Thyroid gland (tissue), 4 donors: ENCODE data around the gene FAM13B. TPM values are rescaled to one million over a fixed set of nuclear protein-coding genes. Genes with fewer than 3 reads are reported as not detected.
"Not testable (repeated sequence)": the region's sequence is repeated elsewhere in the genome, so short reads cannot be mapped to it uniquely, and the experiment has no call there.

Source experiments
- DNase-seq, 2 donors: peaks; one replicate each; pipeline ENCODE4 v3.0.0-alpha.2; 2019
- H3K27ac ChIP-seq, 3 donors: fragments of 200-600 bp; sonication (generic); 1 replicate in 2 of 3; 2 replicates in 1 of 3; pipeline ENCODE4 v1.5.1; 2016 to 2019; ENCODE audit warnings: mild to moderate bottlenecking in 1 of 3, moderate library complexity in 1 of 3
- H3K27me3 ChIP-seq: fragments of 200-600 bp; sonication (generic); one replicate; pipeline ENCODE4 v1.5.1; 2019
- H3K36me3 ChIP-seq, 2 donors: fragments of 200-600 bp; sonication (generic); one replicate each; pipeline ENCODE4 v1.5.1; 2016 to 2019
- H3K4me1 ChIP-seq, 2 donors: fragments of 200-600 bp; sonication (generic); one replicate each; pipeline ENCODE4 v1.5.1; 2017 to 2019
- H3K4me3 ChIP-seq, 3 donors: fragments of 200-600 bp; sonication (generic); replicated peaks in 1 of 3; 1 replicate in 2 of 3; 2 replicates in 1 of 3; pipeline ENCODE4 v1.5.1; 2016; ENCODE audit warnings: mild to moderate bottlenecking in 1 of 3
- H3K9me3 ChIP-seq: fragments of 200-600 bp; sonication (generic); one replicate; pipeline ENCODE4 v1.5.1; 2017
- CTCF ChIP-seq, 6 experiments: fragments of 200-600 bp in 3 of 6; fragments of 450-650 bp in 3 of 6; sonication (generic) in 3 of 6; IDR thresholded peaks; one replicate each; pipeline ENCODE4 v1.5.1; 2016 to 2019; ENCODE audit warnings: antibody characterized with exemption in 6 of 6, mild to moderate bottlenecking in 2 of 6, inconsistent platforms in 1 of 6, moderate library complexity in 1 of 6
- POLR2A ChIP-seq, 2 donors: fragments of 450-650 bp; IDR thresholded peaks; one replicate each; pipeline ENCODE4 v1.6.1; 2017; ENCODE audit warnings: antibody characterized with exemption in 2 of 2, mild to moderate bottlenecking in 2 of 2, moderate library complexity in 1 of 2
- WGBS, 2 donors: methylation state at CpG; one replicate each; pipeline ENCODE4 v1.1.5; 2017; 5-methylcytosine and 5-hydroxymethylcytosine counted together
- intact Hi-C: fragments of 100-400 bp; cut with DNase I; formaldehyde crosslinking; loops from one replicate; pipeline ENCODE4 v1.15.1; 2023
- total RNA-seq, 4 donors: library from RNA; depleted of rRNA; stranded (reverse); fragments of >200 nt; gene quantifications; one replicate each; pipeline ENCODE4 v1.2.3, GENCODE V29; 2016

FAM13B gene
- total RNA-seq: 10 to 100 TPM; 40.1 to 72.0 (median 49.5) TPM

- Histone ChIP-seq H3K9me3 (no peaks in the 10 kb centered on the region), H3K27me3 (no peaks in the 10 kb centered on the region), H3K36me3 (no peaks in the 10 kb centered on the region), H3K27ac (peak within 1 kb of the TSS; percentile 98 to 100 (median 100)), H3K4me1 (peaks cover 22 to 43% of the 10 kb centered on the region in 2 donors), H3K4me3 (peak within 1 kb of the TSS; percentile 97 to 99 (median 98))
- TF ChIP-seq CTCF (IDR thresholded peaks at IDR 0.05) (peak in 2 of 6 experiments; percentile 3 to 12), POLR2A (IDR thresholded peaks at IDR 0.05) (peak; percentile 32 to 78)
- 0 to 1% methylated on average over 13 to 23 of the region's 81 CpGs for WGBS, 2 donors
- intact Hi-C loops: loop anchor here (5.0 kb wide), 1 partner anchor 280 kb away; the partner anchor contains the start of gene HNRNPA0
- peak; percentile 75 to 80 for DNase-seq
Observed at GRCh38 chr5:138032572-138033385, at the start of gene FAM13B. TSS of gene FAM13B (minus strand) at chr5:138033079. CDS start at chr5:138019111, 13,968 bp downstream.

GRCh38 chr5:138082033-138082432 lies 49.2 kb upstream of the FAM13B start:
- Histone ChIP-seq H3K4me3 (no peak overlapping the region), H3K27ac (no peak overlapping the region), H3K27me3 (no peaks in the 10 kb centered on the region), H3K36me3 (no peaks in the 10 kb centered on the region), H3K4me1 (no peaks in the 10 kb centered on the region), H3K9me3 (no peaks in the 10 kb centered on the region)
- TF ChIP-seq POLR2A (IDR thresholded peaks at IDR 0.05) (no peak), CTCF (IDR thresholded peaks at IDR 0.05) (no peak)
- WGBS, 2 donors: 83 to 84% methylated on average over 4 of the region's 4 CpGs
- no peak for DNase-seq
- intact Hi-C loops: no loop called here

GRCh38 chr5:138078006-138078643 lies 45.2 kb upstream of the FAM13B start:
- 41 to 45% methylated on average over 1 of the region's 1 CpG for WGBS, 2 donors
- no peak overlapping the region for H3K27ac ChIP-seq
- no peak overlapping the region for H3K4me3 ChIP-seq
- H3K4me1 ChIP-seq: no peaks in the 10 kb centered on the region
- intact Hi-C loops: loop anchor here (5.0 kb wide), 1 partner anchor 54 kb away; no protein-coding TSS in a partner anchor
- H3K9me3 ChIP-seq: no peaks in the 10 kb centered on the region
- H3K27me3 ChIP-seq: no peaks in the 10 kb centered on the region
- no peaks in the 10 kb centered on the region for H3K36me3 ChIP-seq
- TF ChIP-seq CTCF (IDR thresholded peaks at IDR 0.05) (no peak), POLR2A (IDR thresholded peaks at IDR 0.05) (no peak)
- no peak for DNase-seq

GRCh38 chr5:138077064-138077696 lies 44.3 kb upstream of the FAM13B start:
- intact Hi-C loops: loop anchor here (5.0 kb wide), 1 partner anchor 55 kb away; no protein-coding TSS in a partner anchor
- Histone ChIP-seq H3K9me3 (no peaks in the 10 kb centered on the region), H3K36me3 (no peaks in the 10 kb centered on the region), H3K4me1 (no peaks in the 10 kb centered on the region), H3K27me3 (no peaks in the 10 kb centered on the region), H3K27ac (no peak overlapping the region), H3K4me3 (no peak overlapping the region)
- DNase-seq: peak; percentile 67 to 74
- TF ChIP-seq CTCF (IDR thresholded peaks at IDR 0.05) (peak; percentile 43 to 87 (median 81)), POLR2A (IDR thresholded peaks at IDR 0.05) (no peak)
- 31 to 32% methylated on average over 5 of the region's 5 CpGs for WGBS, 2 donors

GRCh38 chr5:138070026-138070425 lies 37.1 kb upstream of the FAM13B start:
- intact Hi-C loops, H3K27me3 ChIP-seq, H3K27ac ChIP-seq, H3K36me3 ChIP-seq, H3K4me1 ChIP-seq, H3K4me3 ChIP-seq, H3K9me3 ChIP-seq, DNase-seq: not testable (repeated sequence)
- WGBS, 2 donors: 82 to 92% methylated on average over 2 to 3 of the region's 32 CpGs
